Stomach (tissue), 9 donors: ENCODE results near the gene CCDC172. TPM values are rescaled to one million over a fixed set of nuclear protein-coding genes. Genes with fewer than 3 reads are reported as not detected.

Experiments
- DNase-seq, 2 donors: peaks; one replicate each; pipeline versions ENCODE4 v3.0.0 to v3.0.0-alpha.2; 2013 to 2019
- H3K27ac ChIP-seq, 5 donors: fragments of 200-600 bp in 4 of 5; sonication (generic) in 4 of 5; one replicate each; pipeline ENCODE4 v1.5.1; 2013 to 2019; ENCODE audit warnings: mild to moderate bottlenecking in 1 of 5, moderate library complexity in 1 of 5
- H3K27me3 ChIP-seq, 3 donors: fragments of 200-600 bp; sonication (generic); one replicate each; pipeline ENCODE4 v1.5.1; 2017 to 2019; ENCODE audit warnings: mixed run types in 1 of 3
- H3K36me3 ChIP-seq, 4 donors: fragments of 200-600 bp; sonication (generic); 1 replicate in 3 of 4; 2 replicates in 1 of 4; pipeline ENCODE4 v1.5.1; 2016 to 2019
- H3K4me1 ChIP-seq, 4 donors: fragments of 200-600 bp; sonication (generic); one replicate each; pipeline ENCODE4 v1.5.1; 2016 to 2019
- H3K4me3 ChIP-seq, 4 donors: fragments of 200-600 bp; sonication (generic) in 3 of 4; one replicate each; pipeline ENCODE4 v1.5.1; 2016 to 2019; ENCODE audit warnings: mild to moderate bottlenecking in 1 of 4
- H3K9me3 ChIP-seq, 4 donors: fragments of 200-600 bp; sonication (generic); one replicate each; pipeline ENCODE4 v1.5.1; 2016 to 2019
- EP300 ChIP-seq: sonication (generic); formaldehyde crosslinking; IDR thresholded peaks from one replicate; pipeline ENCODE4 v1.6.1; 2017; ENCODE audit warnings: antibody characterized with exemption
- POLR2A ChIP-seq, 4 donors: fragments of 450-650 bp; IDR thresholded peaks; one replicate each; pipeline ENCODE4 v1.6.1; 2016; ENCODE audit warnings: antibody characterized with exemption in 4 of 4, control low read depth in 2 of 4, mild to moderate bottlenecking in 1 of 4, moderate library complexity in 1 of 4
- POLR2AphosphoS5 ChIP-seq, 3 donors: sonication (generic); formaldehyde crosslinking; IDR thresholded peaks; one replicate each; pipeline ENCODE4 v1.6.1; 2016; ENCODE audit warnings: antibody characterized with exemption in 3 of 3
- WGBS, 5 donors: extraction: QIAGEN DNeasy Blood & Tissue Kit in 3 of 5; methylation state at CpG; one replicate each; pipeline versions ENCODE4 v1.1.5 to v1.1.7; 2013 to 2018; 5-methylcytosine and 5-hydroxymethylcytosine counted together
- intact Hi-C: fragments of 100-400 bp; cut with DNase I; formaldehyde crosslinking; loops from one replicate; pipeline ENCODE4 v1.15.1; 2023; ENCODE audit warnings: low total_unique reads
- polyA plus RNA-seq, 3 donors: library from polyadenylated mRNA; stranded (reverse); fragments of 200-250 nt; gene quantifications; one replicate each; pipeline ENCODE4 v1.2.3, GENCODE V29; 2013
- total RNA-seq, 5 donors: library from RNA; depleted of rRNA; stranded (reverse); fragments of >200 nt; gene quantifications; one replicate each; pipeline versions ENCODE4 v1.1.0 to v1.2.3, GENCODE V29; 2014 to 2016
- TF ChIP-seq, protein P1 (sequence below), 7 experiments: fragments of 450-650 bp in 4 of 7; fragments of 200-600 bp in 3 of 7; sonication (generic) in 3 of 7; IDR thresholded peaks; one replicate each; pipeline ENCODE4 v1.5.1; 2016 to 2019; ENCODE audit warnings: antibody characterized with exemption in 7 of 7, control low read depth in 2 of 7, mild to moderate bottlenecking in 1 of 7
- donor health status: healthy with polysubstance abuse.
- donor health status: Bipolar disorder and iron deficiency.
- donor health status: healthy.

Gene CCDC172
- total and polyA plus RNA-seq, 8 donors, result 0.50 TPM; not detected in 7

DNA sequence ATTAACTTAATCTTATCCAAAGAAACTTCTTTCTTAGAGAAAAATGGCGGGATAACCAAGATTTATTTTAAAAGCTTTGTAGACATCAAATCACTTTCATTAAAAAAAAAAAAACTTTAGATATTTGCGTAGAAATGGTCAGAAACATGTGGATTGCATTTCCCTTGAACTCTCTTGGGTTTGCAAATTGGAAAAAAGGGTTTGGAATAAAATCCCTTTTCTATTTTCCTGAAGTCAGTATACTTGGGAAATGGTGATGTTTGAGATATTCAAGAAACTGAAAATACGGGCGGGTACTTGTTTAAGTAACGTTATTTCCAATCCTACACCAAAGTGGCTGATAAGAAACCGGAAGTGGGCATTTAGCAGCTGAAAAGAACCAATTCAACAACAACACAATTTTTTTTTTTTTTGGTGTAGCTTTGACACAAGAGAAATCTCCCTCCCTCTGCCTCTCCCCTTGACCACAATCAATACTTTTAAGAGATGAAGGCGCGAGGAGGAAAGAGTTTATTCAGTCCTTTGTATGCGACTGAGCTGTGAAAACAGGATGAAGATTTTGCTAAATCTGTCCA is 37.5 kb upstream of the CCDC172 start:
- no peaks in the 10 kb centered on the region for H3K36me3 ChIP-seq
- no peak for TF ChIP-seq POLR2A (IDR thresholded peaks at IDR 0.05)
- no peak for TF ChIP-seq POLR2AphosphoS5 (IDR thresholded peaks at IDR 0.05)
- TF ChIP-seq EP300, result no peak
- TF ChIP-seq, protein P1, sequence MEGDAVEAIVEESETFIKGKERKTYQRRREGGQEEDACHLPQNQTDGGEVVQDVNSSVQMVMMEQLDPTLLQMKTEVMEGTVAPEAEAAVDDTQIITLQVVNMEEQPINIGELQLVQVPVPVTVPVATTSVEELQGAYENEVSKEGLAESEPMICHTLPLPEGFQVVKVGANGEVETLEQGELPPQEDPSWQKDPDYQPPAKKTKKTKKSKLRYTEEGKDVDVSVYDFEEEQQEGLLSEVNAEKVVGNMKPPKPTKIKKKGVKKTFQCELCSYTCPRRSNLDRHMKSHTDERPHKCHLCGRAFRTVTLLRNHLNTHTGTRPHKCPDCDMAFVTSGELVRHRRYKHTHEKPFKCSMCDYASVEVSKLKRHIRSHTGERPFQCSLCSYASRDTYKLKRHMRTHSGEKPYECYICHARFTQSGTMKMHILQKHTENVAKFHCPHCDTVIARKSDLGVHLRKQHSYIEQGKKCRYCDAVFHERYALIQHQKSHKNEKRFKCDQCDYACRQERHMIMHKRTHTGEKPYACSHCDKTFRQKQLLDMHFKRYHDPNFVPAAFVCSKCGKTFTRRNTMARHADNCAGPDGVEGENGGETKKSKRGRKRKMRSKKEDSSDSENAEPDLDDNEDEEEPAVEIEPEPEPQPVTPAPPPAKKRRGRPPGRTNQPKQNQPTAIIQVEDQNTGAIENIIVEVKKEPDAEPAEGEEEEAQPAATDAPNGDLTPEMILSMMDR (IDR thresholded peaks at IDR 0.05), result no peak

DNA sequence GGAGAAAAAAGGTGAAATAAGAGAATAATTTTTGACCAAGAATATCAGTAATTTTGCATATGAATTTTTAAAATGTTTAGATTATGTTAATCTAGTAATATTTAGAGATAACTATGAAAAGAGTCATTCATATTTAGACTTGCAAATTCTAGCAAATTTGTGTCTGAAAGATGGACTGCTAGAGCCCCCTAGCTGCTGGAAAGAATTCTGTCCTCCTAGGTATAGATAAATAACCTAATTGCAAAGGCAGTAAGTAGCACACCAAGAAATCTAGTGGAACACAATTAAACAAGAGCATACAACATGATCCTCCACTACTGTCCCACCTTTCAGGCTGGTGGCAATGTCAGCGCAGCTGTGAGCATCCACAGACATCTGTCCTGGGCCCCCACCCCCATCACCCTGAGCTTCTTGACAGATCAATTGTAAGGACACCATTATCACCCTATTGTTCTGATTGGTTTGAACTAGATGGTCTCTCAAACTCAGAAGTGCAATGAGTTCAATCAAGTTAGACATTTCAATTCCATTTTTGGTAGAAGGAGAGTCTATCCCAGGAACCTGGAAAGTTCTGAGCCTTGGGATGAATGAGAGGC is 36.2 kb upstream of the CCDC172 start:
- Histone ChIP-seq H3K9me3 (no peaks in the 10 kb centered on the region), H3K27ac (no peak overlapping the region), H3K4me1 (peaks cover 0 to 4% (median 0%) of the 10 kb centered on the region in 4 donors), H3K4me3 (no peak overlapping the region), H3K27me3 (peaks cover 0 to 14% (median 0%) of the 10 kb centered on the region in 3 donors), H3K36me3 (no peaks in the 10 kb centered on the region)
- 21 to 33% (median 29%) methylated on average over 1 of the region's 1 CpG for WGBS, 5 donors
- intact Hi-C loops, result no loop called here
- no peak for TF ChIP-seq POLR2A (IDR thresholded peaks at IDR 0.05)
- TF ChIP-seq EP300, result no peak
- TF ChIP-seq, protein P1 (IDR thresholded peaks at IDR 0.05), result peak in 5 of 7 experiments; percentile 55 to 73 (median 62)
- DNase-seq, result peak in 1 of 2 donors; percentile 83

More for the DNA sequence above, 37.5 kb upstream of the CCDC172 start:
- no peak overlapping the region for H3K4me3 ChIP-seq
- intact Hi-C loops, result no loop called here
- WGBS, 5 donors, result 38 to 53% (median 46%) methylated on average over 9 of the region's 9 CpGs
- H3K9me3 ChIP-seq, result no peaks in the 10 kb centered on the region
- H3K27ac ChIP-seq, result no peak overlapping the region
- peaks cover 0 to 13% (median 0%) of the 10 kb centered on the region in 3 donors for H3K27me3 ChIP-seq
- peaks cover 0 to 4% (median 0%) of the 10 kb centered on the region in 4 donors for H3K4me1 ChIP-seq
- no peak for DNase-seq

DNA sequence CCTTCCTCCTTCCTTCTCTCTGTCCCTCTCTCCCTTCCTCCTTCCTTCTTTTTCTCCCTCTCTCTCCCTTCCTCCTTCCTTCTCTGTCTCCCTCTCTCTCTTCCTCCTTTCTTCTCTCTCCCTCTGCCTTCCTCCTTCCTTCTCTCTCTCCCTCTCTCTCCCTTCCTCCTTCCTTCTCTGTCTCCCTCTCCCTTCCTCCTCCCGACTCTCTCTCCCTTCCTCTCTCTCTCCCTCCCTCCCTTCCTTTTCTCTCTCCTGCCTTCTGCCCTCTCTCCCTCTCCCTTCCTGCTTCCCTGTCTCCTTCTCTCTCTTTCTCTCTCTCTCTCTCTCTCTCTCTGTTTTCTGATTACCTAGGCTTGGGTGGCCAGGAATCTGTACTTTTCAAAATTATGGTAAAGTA is 34.6 kb upstream of the CCDC172 start:
- Histone ChIP-seq H3K4me3 (no peak overlapping the region), H3K27ac (no peak overlapping the region), H3K4me1 (peaks cover 0 to 4% (median 0%) of the 10 kb centered on the region in 4 donors), H3K36me3 (no peaks in the 10 kb centered on the region), H3K27me3 (peaks cover 0 to 14% (median 0%) of the 10 kb centered on the region in 3 donors), H3K9me3 (no peaks in the 10 kb centered on the region)
- no peak for DNase-seq
- 23 to 36% (median 31%) methylated on average over 1 of the region's 1 CpG for WGBS, 5 donors
- intact Hi-C loops, result loop anchor here (10.0 kb wide), 1 partner anchor 495 kb away; no protein-coding TSS in a partner anchor
- TF ChIP-seq, protein P1 (IDR thresholded peaks at IDR 0.05), result no peak
- TF ChIP-seq POLR2A (IDR thresholded peaks at IDR 0.05) (no peak), EP300 (no peak), POLR2AphosphoS5 (IDR thresholded peaks at IDR 0.05) (no peak)

DNA sequence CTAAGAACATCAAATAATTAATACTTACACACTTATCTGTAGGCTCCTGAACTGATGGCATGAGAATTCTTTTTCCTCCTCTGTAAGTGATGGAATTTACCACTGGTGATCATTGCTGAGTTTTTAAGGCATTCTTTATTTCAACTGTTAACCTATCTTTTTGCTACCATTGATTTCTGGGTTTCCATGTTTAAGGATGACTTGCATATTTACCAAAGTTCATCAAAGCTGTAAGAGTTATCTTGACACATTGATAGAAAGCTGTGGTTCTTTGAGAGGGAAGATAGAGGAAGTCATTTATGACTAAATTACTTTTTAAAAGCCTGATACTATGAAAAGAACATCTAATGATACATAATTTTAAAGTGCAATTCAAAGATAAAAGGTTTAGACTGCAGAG is 31.8 kb upstream of the CCDC172 start:
- Histone ChIP-seq H3K27ac (no peak overlapping the region), H3K36me3 (no peaks in the 10 kb centered on the region), H3K4me3 (no peak overlapping the region), H3K4me1 (no peaks in the 10 kb centered on the region), H3K27me3 (peaks cover 0 to 6% (median 0%) of the 10 kb centered on the region in 3 donors), H3K9me3 (no peaks in the 10 kb centered on the region)
- no peak for TF ChIP-seq POLR2AphosphoS5 (IDR thresholded peaks at IDR 0.05)
- TF ChIP-seq, protein P1 (IDR thresholded peaks at IDR 0.05), result no peak
- no peak for TF ChIP-seq POLR2A (IDR thresholded peaks at IDR 0.05)
- TF ChIP-seq EP300, result no peak
- intact Hi-C loops, result loop anchor here (10.0 kb wide), 1 partner anchor 498 kb away; no protein-coding TSS in a partner anchor
- DNase-seq, result no peak
